SK-N-SH (cell line): Measurements from ENCODE around the gene DHDDS.

Experiments used
- CHD2 ChIP-seq: fragments of 150-350 bp; IDR thresholded peaks from 2 replicates; pipeline ENCODE4 v1.6.1; 2018; ENCODE audit warnings: low read length; ENCODE audit not compliant: partially characterized antibody
- CTCF ChIP-seq: fragments of 200-600 bp; sonication (generic); IDR thresholded peaks from 2 replicates; pipeline ENCODE4 v1.6.1; 2017; ENCODE audit warnings: antibody characterized with exemption, mild to moderate bottlenecking, moderate library complexity
- TAF1 ChIP-seq: IDR thresholded peaks from 2 replicates; pipeline ENCODE4 v1.6.1; 2012; ENCODE audit warnings: low read depth, mild to moderate bottlenecking, low read length, moderate library complexity, borderline replicate concordance
- TEAD4 ChIP-seq: IDR thresholded peaks from 2 replicates; pipeline ENCODE4 v1.4.0; 2012; ENCODE audit warnings: mild to moderate bottlenecking, borderline replicate concordance; ENCODE audit not compliant: insufficient read depth

- TF ChIP-seq TEAD4 (no peak), TAF1 (peak; percentile 36; the same call in 1 of the 2 replicates), CTCF (no peak), CHD2 (peak; percentile 95)
These were observed at the start of gene DHDDS for GRCh38 chr1:26431979-26432695.
